ENCODE results near the gene PHRF1.

GRCh38 chr11:611001-611996, 35.0 kb downstream of the PHRF1 start:
- no peak for TF ChIP-seq CTCF (IDR thresholded peaks at IDR 0.05; ENCODE audit: poor library complexity)
- TF ChIP-seq EZH2 (IDR thresholded peaks at IDR 0.05; ENCODE audit: borderline replicate concordance), result no peak

Data from hepatocyte (in vitro differentiated cells).